ENCODE data around the gene TEK. TPM values are rescaled to one million over a fixed set of nuclear protein-coding genes. Genes with fewer than 3 reads are reported as not detected.
"Not testable (repeated sequence)": the region's sequence is repeated elsewhere in the genome, so short reads cannot be mapped to it uniquely, and the experiment has no call there.

Gene TEK
- total RNA-seq, result 1.9 TPM

DNA sequence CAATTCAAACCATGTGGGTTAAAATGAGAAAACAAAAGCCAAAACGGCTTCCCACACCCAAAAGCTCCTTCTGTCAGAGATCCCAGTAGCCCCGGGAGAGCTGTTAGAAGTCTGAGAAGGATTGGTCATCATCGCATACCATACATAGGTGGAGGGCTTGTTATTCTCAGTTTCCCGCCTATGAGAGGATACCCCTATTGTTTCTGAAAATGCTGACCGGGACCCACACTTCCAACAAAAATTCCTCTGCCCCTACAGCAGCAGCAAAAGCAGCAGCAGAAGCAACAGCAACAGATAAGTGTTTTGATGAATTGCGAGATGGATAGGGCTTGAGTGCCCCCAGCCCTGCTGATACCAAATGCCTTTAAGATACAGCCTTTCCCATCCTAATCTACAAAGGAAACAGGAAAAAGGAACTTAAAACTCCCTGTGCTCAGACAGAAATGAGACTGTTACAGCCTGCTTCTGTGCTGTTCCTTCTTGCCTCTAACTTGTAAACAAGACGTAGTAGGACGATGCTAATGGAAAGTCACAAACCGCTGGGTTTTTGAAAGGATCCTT is at the start of gene TEK:
TSS of gene TEK (plus strand) at position 245 of the 561 bp plus-strand sequence. CDS start 366 bp downstream, outside the sequence.
- ATAC-seq, result no peak

DNA sequence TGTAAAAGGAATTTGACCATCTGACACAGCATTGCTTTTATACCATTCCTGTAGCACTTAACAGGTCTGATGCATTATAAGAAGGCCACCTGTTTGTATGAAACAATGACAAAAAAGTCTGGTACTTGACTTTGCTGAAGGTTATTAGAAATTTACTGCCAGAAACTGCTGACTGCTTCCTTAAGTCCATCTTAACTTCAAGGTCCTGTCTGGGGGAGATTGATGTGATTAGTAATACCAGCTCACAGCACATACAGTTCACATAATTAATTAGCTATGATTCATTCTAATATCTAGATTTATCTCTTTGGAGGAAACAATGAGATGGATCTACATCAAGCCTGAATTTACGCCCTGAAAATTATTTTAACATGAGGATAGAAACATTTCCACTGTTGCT is 49.6 kb upstream of the TEK start:
- no peak for ATAC-seq

DNA sequence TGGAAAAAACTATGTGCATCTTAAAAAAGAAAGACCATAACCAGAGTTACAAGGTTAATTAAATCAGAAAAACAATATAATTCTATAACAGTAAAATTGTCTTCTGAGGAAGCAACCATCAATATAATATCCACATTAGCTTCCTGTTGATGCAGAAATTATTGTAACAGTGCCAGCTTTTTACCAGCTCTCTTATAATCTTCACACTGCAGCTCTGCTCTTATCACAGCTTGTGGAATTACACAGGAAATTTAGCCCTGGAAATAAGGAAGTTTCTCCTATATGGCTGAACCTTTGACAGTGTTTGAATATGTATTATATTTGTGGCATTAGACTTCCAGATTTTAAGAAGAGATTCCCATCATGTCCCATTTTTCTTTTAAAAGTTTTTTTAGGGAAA is 49.1 kb upstream of the TEK start:
- ATAC-seq, result no peak

DNA sequence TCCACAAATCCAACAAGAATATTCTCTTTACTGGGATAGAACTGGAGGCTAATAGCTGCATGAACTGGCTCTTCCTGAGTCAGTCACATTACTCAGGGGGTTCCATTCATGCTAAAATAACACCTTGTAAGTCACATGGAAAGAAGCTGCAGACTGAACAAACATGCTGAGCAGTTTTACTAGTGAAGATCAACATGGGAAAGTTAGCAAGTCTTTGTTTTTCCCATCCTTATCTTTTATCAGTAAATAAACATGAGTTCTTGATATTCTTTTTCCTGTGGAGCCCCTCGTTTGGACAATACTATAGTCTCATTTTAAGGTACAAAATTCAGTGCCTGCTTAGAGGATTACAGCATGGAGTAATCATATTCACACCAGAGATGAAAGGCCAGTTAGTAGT is 43.7 kb upstream of the TEK start:
- no peak for ATAC-seq

DNA sequence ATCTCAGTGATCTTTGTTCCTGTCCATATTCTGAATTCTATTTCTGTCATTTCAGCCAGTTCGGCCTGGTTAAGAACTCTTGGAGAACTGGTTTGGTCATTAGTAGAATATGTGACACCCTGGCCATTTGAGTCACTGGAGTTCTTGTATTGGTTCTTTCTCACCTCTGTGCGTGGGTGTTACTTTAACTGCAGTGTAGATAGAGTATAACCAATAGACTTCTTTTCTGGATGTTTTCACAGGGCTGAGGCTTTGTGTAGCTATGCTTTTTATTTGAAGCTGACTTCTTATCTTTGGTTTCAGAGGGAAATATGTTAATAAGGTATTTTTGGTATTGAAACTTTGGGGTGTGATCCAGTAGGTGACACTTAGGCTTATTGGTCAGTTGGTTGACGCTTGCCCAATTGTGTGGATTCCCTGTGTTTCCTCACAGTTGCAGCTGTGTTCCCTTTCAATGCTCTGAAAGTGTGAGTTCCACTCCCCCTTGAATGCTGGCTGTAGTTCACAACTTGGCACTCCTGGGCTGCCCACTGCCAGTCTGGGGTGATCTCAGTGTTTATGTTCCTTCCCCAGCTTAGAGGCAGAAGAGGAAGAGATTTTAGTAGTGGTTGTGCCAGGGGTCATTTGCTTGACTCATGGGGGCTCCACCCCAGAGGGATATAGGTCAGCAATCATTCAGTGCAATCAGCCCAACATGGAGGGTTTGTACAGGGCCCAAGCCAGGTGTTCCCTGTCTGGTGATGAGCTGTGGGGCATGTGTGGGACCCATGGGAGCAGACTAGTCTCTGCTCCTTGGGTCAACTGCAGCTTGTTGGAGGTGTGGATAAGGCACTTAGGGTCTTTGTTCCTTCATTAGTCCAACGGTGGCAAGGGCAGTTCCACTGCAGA is 34.9 kb upstream of the TEK start:
- peak; percentile 56 for ATAC-seq

DNA sequence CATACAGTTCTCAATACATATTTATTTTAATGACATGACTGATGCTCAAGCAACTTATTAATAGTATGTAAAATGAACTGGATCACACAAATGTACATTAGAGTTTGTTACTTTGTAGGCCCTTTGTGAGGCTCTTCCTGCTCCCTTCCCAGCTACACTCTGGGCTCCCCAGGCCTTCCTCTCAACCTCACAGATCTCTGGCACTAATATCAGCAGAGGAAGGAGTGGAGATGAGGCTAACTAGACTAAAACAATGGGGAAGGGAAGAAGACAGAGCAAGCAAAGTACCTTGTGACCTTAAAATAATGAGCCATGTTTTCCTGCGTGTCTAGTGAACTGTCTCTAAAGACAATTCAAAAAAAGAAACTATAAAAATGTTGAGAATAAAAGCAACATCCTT is 30.3 kb upstream of the TEK start:
- ATAC-seq, result no peak

DNA sequence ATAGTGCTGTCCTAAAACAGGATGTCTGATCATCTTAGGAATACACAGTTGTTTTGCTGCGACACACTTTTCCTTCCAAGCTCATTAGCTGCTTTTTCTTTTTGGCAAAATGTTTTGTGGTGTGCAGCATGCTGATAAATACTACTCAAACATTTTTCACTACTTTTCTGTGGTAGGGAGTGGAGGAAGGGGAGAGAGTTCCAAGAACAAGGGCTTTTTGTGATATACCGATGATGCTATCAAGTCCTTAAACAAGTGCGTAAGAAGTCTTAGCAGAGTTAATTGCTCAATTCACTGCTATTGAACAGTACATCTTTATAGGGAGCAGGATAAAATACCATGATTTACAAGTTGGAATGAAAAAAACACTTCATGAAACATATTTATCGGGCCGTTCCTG is 23.6 kb upstream of the TEK start:
- ATAC-seq, result no peak

DNA sequence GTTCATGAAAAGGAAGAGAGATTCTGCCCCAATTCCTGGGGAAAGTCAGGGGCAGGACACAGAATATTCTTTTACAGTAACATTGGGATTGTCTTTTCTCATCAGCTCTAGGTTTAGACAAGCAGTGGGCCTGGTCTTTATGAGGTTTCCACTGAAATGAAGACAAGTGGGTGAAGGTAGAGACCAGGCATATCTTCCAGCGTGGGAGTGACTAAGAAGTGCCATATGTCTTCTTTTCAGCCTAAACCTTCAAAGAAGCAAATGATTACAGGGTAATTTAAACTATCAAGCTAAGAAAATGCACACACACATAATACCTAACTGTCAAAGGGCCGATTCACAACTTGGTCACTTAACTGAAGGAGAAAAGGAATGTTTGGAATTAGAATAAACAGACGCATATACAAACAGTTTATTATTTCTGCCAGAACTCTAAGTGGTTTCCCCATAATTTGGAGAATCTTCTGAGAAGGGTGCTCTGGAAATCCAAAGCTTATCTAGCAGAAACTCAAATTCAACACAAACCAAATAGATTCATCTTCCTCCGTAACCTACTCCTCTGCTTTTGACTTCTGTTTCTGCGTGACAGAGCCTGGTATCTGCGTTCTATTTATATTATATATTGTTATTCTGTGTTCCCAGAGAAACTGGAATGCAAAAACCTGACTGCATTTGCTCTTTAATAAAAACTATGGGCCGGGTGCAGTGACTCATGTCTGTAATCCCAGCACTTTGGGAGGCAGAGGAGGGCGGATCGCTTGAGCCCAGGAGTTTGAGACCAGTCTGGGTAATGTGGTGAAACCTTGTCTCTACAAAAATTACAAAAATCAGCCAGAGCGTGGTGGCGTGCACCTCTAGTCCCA is 22.0 kb upstream of the TEK start:
- no peak for ATAC-seq

DNA sequence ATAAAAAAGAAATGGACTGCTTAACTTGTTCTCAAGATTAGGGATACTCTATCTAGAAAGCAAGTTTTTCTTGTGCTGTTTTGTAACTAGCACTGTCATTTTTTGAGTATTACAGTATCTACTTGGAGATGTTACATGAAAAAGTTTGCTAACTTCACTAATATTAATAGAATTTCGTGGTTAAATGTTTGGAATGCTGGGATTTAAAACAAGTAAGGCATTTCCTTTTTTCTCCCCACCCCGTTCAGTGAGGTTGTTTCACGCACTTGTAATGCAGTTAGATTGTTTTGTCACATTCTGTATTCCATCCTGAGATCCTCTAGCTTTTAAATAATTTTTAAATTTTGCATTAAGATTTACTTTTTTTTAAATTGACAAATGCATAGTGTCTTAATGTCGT is 20.0 kb upstream of the TEK start:
- ATAC-seq, result no peak

DNA sequence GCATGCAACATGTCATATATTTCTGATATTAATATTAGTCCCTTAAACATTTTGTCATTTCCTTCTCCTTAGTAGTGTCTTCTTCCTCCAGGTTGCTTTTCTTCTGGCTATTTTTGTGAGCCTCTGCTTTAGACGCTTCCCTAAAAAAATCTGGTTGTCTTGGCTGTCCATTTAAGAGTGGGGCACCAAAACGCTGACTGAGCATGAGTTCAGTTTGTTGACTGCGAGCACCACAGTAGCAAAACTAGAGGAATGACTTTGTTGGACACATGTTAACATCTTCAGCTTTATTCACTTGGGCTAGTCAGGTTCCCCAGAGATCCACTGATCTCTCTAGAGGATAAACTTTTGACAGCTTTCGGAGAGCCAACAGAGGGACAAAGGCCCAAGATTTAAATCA is 19.3 kb upstream of the TEK start:
- ATAC-seq, result no peak

DNA sequence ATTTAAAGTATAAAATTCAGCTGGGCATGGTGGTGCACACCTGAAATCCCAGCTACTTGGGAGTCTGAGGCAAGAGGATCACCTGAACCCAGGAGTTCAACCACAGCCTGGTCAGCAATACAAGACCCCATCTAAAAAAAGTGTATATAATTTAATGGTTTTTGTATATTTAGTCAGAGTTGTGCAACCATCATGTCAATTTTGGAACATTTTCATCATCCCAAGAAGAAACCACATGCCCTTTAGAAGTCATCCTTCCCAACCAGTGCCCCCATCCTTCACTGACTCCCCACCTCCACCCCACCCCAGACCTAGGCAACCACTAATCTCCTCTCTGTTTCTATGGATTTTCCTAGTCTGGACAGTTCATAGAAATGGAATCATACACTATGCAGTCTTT is 18.8 kb upstream of the TEK start:
- ATAC-seq, result no peak

DNA sequence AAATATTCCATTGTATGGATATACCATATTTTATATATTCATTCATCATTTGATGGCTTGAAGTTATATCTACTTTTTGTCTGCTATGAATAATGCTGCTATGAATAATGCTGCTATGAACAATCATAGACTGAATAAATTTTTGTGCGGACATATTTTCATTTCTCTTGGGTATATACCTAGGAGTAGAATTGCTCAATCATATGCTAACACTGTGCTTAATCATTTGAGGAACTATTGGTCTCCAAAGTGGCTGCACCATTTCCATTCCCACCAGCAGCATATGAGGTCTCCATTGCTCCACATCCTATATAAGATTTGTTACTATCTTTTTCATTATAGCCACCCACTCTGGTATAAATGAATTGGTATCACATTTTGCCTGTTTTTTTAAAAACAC is 18.3 kb upstream of the TEK start:
- ATAC-seq, result no peak

DNA sequence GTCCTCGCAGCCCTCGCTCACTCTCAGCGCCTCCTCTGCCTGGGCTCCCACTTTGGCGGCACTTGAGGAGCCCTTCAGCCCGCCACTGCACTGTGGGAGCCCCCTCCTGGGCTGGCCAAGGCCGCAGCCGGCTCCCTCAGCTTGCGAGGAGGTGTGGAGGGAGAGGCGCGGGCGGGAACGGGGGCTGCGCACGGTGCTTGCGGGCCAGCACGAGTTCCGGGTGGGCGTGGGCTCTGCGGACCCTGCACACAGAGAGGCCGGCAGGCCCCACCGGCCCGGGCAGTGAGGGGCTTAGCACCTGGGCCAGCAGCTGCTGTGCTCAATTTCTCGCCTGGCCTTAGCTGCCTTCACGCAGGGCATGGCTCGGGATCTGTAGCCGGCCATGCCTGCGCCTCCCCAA is 16.5 kb upstream of the TEK start:
- not testable (repeated sequence) for ATAC-seq

DNA sequence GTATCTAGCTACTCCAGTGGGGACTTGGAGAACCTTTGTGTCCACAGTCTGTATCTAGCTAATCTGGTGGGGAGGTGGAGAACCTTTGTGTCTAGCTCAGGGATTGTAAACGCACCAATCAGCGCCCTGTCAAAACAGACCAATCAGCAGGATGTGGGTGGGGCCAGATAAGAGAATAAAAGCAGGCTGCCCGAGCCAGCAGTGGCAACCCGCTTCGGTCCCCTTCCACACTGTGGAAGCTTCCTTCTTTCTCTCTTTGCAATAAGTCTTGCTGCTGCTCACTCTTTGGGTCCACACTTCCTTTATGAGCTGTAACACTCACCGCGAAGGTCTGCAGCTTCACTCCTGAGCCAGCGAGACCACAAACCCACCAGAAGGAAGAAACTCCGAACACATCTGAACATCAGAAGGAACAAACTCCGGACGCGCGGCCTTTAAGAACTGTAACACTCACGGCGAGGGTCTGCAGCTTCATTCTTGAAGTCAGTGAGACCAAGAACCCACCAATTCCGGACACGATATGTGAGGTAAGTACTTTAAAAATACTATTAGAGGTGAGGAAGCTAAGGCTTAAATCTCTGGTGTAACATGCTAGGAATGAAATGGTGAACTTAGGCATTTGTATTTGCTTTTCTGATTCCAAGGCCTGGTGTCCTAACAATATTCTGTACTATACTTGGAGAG is 15.5 kb upstream of the TEK start:
- ATAC-seq, result not testable (repeated sequence)

DNA sequence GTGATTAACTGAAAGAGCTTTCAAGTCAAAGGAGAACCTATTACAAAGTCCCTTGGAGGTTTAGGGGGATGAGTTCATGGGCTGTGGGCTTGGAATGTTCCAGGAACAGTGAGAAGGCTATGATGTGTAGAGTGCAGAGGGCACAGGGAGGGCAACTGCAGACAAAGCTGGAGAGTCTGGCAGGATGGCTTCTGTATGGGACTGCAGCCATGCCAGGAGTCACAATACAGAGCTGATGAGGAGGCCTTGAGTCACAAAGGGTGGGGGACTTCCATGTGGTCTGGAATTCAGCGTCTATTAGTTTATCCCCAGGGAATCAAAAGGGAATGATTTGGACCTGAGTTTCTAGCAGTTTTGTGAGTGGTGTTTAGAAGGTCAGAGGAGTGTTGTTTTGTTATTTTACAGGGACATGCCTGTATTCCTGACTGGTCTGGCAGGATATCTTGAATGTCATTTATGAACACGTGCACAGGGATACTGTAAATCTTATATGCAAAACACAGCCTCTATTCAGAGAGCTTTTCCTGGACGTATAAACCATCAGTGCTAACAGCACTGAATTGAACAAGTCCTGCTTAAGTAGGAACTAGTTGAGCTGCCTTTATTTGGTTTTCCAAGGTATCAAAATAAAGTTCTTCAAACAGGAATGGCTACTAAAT is 14.3 kb upstream of the TEK start:
- peak; percentile 57 for ATAC-seq

DNA sequence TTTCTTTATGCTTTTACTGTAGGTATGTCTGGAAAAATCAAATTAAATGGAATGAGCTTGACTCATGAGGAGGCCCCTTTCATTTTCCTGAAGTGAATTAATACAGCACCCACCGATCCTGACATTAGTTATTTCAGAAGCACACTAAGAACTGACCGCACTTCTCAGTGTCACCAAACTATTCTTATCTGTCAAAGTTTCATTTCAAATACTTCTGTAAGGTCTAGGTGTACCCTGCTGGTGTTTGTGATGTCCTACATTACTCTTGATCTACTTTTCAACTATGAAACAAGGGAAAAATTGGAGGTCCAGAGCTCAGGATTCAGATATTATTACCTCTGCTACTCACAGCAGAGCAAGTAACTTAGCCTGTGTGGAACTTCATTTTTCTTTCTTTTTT is 1.8 kb upstream of the TEK start:
- ATAC-seq, result no peak

DNA sequence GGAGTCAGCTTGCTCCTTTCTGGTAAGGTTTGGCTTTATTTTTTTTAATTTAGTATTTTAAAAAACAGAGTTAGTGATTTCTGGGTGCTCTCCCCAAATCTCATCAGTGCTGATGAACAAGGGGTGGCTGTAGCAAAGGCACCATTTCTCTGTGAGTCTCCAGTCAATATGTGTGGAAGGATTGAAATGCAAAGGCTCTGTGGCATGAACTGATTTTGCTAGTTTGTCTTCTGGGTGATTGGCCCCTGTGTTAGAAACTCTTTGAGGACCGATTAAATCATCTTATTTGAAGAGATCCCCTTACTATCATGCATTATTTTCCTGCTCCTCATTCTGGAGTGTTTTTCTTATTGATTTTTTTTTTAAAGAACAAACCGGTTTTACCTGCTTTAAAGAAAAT is 596 bp downstream of the TEK start:
- no peak for ATAC-seq

DNA sequence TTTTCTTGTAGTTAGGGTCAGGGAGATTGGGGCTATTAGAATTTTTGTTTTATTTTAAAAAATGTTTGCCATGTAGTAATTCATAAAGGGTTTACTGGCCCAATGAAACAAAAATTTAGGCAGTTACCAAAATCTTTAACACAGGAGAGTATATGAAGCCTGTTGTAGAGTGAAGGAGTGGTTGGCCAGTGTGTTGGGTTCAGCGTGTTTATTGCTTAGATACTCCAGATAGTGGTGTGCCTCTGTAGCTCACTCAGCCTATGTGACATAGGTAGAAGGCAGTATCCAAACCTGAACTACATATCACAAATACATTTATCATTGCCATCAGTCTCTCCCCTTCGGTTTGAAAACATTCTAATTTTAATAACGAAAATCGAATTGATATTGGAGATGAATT is 1.2 kb downstream of the TEK start:
- ATAC-seq, result no peak

DNA sequence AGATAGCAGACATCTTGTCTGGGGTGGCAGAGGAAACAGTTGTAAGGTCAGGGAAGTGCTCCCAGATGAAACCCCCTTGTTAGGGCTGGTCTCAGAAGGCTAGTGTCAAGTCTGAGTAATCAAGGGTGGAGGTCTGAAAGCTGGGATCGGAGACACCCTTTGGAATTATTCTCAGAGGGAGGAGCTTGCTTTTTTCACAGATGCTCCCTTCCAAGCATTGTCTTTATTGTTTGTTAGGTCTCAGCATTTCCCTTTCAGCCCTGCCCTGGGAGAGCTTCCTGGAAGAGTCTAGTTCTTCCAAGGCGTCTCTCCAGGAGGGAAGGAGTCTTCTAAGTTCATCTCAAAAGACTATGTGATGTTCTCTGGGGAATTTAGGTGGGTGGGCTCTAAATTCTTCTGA is 3.2 kb downstream of the TEK start:
- ATAC-seq, result no peak

DNA sequence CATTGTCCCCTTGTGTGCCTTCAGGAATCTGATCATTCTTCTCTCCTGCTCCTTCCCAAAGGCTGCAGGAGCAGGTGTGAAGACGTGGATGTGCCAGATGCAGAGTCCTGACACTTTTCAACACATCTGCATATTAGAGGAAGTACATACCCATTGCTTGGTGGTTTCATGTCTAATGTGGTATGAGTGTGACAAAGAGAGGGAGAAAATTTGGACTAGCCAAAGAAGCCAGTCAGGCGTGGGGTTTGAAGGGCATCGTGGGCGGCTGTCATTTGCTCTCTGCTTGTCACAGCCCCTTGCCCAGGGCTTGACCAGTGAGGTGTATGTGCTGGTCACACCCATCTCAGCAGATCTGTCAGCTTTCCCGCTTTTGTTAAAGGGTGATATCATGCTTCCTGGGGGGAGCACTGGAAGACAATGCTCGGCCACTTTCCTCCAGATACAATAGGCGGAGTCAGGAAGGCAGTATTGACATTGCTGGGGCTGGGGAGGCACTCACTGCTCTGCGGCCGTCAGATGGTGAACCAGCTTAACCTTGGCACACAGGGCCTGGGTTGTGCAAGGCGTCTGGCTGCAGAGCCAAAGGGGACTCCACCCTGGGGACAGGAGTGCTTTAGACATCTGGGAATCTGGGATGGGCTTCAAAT is 8.6 kb downstream of the TEK start:
- peak; percentile 80 for ATAC-seq

DNA sequence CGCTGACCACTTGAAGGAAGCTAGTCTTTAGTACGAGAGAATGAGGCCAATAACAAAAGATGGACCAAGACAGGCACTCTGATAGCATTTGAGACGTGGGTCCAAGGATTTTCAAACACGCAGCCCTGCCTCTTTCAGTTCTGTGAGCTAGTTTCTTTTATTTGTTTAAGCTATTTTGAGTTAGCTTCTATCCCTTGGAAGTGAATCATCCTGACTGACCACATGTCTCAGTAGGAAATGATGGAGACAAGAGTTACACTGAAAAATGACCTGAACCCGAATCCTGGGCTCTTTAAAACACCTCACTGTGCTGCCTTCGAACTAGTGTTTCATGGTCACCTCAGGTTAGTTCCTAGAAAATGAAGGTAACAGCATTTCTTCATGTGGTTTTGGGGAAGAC is 9.9 kb downstream of the TEK start:
- ATAC-seq, result no peak

DNA sequence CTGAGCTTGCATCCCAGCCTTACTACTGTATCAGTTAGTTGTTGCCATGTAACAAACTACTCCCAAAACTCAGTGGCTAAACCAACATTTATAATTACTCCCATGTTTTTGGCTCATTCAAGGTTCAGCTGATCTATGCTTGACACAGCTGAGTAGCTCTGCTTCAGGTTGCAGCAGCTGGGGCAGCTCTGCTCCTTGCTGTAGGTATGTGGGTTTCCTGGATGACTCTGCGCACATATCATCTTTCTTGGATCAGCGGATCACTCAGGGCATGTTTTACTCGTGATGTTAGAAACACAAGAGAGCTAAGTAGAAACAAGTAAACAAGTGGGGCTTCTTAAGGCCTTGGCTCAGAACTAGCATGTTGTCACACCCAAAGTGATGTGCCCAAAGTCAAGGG is 15.1 kb downstream of the TEK start:
- no peak for ATAC-seq
